NB4 (cell line): ENCODE results near the gene HECTD4.

Experiments
- CTCF ChIP-seq: IDR thresholded peaks from one replicate; pipeline ENCODE4 v1.5.1; 2012; ENCODE audit warnings: low read depth, low read length
- POLR2A ChIP-seq: IDR thresholded peaks from 2 replicates; pipeline ENCODE4 v1.6.1; 2011; ENCODE audit warnings: mild to moderate bottlenecking; ENCODE audit not compliant: insufficient read length; ENCODE audit errors: extremely low read depth

- TF ChIP-seq CTCF (no peak), POLR2A (no peak)
Observed at GRCh38 chr12:112413855-112414625, 31.8 kb upstream of the HECTD4 start.
